ENCODE data around the gene MRS2. TPM values are rescaled to one million over a fixed set of nuclear protein-coding genes. Genes with fewer than 3 reads are reported as not detected.
"Not testable (repeated sequence)": the region's sequence is repeated elsewhere in the genome, so short reads cannot be mapped to it uniquely, and the experiment has no call there.

The MRS2 gene, protein sequence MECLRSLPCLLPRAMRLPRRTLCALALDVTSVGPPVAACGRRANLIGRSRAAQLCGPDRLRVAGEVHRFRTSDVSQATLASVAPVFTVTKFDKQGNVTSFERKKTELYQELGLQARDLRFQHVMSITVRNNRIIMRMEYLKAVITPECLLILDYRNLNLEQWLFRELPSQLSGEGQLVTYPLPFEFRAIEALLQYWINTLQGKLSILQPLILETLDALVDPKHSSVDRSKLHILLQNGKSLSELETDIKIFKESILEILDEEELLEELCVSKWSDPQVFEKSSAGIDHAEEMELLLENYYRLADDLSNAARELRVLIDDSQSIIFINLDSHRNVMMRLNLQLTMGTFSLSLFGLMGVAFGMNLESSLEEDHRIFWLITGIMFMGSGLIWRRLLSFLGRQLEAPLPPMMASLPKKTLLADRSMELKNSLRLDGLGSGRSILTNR
- 38.7 TPM for total RNA-seq
- long read RNA-seq, transcript MRS2-203 (11 exons, 3,313 nt): minor isoform, 27 of 68 reads
- long read RNA-seq, transcript MRS2-202 (10 exons, 1,740 nt): major isoform, 28 of 68 reads
- long read RNA-seq, partial matches to known transcripts: 3 of 68 reads
- long read RNA-seq, other reads (novel, unspliced or antisense): 8 of 68 reads

DNA sequence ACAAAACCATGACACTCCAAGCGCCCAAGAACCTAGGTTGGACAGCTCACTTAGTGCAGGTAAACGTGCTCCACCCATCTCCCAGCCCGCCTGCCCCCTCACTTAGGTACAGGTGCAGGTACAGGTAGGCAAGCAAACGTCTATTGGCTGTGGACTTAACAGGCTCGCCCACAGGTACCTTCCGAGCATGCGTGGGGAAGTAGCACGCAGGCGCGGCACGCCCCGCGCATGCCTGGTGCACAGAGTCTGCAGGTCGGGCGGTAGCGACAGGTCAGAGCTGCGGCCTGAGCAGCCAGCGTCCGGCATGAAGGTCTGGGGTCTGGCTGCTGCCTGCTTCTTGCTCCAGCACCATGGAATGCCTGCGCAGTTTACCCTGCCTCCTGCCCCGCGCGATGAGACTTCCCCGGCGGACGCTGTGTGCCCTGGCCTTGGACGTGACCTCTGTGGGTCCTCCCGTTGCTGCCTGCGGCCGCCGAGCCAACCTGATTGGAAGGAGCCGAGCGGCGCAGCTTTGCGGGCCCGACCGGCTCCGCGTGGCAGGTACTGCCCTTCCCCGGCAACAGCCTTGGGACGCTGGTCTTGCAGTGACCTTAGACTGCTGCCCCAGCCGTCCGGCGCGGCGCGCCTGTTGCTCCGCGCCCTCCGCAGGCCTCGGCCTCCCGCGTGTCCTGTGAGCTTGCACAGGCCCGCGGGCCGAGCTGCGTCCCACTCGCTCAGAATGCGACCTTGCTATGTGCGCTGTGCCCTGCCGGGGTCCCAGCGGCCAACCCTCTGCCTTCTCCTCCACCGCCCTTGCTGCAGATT lies at the start of gene MRS2:
Gene MRS2 (plus strand): TSS at position 240 of the 804 bp plus-strand sequence. CDS start 111 bp downstream, at position 351.
- intact Hi-C loops (cut with DNase I): no loop called here

DNA sequence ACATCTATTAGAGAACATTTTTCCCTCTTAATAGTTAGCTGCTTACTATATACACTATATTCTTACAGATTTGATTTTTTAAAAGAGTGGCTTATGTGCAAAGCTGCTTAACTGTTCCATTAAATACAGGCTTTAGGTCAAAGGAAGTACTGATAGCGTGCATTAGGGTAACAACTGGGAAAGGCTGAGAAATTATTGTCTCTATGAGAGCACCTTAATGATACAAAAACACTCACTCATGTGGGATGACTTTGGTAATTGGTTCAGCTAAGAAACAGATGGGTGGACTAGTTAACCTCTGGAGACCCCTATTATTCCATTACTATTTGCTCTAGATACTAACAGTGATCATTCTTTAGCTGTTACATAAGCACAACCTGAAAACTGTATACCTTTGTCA lies 48.9 kb upstream of the MRS2 start:
- intact Hi-C loops (cut with DNase I): no loop called here
- DNase-seq (ENCODE audit: low spot score): no peak

More for the DNA sequence above, at the start of gene MRS2:
- peak; percentile 95 for DNase-seq (ENCODE audit: low spot score)

DNA sequence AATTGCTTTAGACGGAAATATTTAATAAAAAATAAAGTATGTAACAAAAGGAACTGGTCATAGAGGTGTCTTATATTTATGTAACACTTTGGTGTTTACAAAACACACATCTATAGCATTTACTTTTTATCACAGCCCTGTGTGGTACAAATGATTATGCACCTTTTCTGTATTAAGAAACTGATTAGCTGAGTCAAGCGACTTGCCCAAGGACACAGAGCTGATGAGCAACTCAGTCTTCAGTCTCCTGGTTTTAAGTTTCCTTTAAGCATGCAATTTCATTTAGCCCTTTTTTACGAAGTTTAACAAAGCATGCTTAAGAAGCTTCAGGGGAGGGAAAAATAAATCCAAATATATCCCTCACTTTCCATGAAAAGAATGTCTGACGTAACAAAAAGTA lies 47.3 kb upstream of the MRS2 start:
- intact Hi-C loops (cut with DNase I): no loop called here
- no peak for DNase-seq (ENCODE audit: low spot score)

DNA sequence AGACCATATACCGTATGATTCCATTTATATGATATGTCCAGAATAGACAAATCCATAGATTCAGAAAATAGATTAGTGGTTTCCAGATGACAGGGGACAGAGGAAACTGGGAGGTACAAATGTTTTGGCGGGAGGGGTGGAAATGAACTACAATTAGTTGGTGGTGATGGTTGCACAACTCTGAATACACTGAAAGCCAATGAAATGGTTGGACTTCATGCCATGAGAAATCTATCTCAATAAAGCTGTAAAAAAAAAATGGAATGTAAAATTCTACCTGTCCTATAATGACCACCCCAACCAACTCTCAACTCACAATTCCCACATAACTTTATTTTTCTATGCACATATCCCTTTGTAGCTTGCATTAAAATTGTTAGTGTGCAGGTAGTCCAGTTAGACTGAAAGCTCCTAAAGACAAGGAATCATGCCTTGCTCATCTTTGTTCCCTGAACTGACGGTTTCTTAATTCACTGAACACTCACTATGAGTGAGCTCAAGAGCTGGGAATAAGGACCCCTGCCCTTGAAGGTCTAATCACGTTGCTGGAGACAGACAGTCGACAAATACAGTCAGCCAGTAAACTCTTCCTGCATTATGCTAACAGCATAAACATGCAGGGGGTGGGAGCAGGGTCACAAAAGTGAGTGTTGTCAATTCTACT lies 46.3 kb upstream of the MRS2 start:
- DNase-seq (ENCODE audit: low spot score): no peak
- intact Hi-C loops (cut with DNase I): no loop called here

DNA sequence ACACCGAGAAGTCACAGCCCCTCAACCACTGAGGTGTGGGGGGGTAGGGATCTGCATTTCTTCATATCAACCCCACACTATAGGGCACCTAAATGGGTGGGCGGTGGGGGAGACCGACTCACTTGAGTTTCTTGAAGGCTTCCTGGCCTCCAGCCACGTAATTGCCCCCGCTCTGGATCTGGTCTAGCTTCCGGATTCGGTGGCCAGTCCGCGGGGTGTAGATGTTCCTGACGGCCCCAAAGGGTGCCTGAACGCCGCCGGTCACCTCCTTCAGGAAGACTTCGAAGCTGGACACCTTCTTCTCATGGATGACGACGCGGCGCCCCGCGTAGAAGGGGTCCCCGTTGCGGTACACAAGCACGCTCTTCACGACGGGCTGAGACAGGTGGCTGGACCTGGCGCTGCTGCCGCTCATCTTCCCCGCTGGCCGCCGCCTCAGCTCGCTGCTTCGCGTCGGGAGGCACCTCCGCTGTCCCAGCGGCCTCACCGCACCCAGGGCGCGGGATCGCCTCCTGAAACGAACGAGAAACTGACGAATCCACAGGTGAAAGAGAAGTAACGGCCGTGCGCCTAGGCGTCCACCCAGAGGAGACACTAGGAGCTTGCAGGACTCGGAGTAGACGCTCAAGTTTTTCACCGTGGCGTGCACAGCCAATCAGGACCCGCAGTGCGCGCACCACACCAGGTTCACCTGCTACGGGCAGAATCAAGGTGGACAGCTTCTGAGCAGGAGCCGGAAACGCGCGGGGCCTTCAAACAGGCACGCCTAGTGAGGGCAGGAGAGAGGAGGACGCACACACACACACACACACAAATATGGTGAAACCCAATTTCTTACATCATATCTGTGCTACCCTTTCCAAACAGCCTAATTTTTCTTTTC lies 45.2 kb upstream of the MRS2 start, which contains the start of gene DCDC2:
Gene DCDC2 (minus strand): TSS at position 724 of the 883 bp plus-strand sequence. CDS start 309 bp downstream, at position 415.
- intact Hi-C loops (cut with DNase I): no loop called here
- no peak for DNase-seq (ENCODE audit: low spot score)

DNA sequence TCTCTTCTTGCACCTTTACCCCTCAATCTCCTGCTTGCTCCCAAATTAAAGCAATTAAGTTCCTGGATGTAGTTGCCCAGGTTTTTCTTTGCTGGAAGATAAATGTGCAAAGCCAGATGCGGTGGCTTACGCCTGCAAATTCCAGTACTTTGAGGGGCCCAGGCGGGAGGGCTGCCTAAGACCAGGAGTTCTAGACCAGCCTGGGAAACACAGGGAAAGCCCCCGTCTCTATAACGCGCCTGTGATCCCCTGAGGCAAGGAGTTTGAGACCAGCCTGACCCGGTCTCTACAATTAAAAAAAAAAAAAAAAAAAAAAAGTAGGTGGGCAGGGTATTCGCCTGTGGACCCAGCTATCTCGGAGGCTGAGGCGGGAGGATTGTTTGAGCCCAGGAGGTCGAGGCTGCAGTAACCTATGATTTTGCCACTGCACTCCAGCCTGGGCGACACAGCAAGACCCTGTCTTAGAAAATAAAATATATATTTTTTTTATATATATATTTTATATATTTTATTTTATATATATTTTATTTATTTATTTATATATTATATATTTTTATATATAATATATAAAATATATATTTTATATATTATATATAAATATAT lies 44.4 kb upstream of the MRS2 start:
- no peak for DNase-seq (ENCODE audit: low spot score)
- intact Hi-C loops (cut with DNase I): no loop called here

DNA sequence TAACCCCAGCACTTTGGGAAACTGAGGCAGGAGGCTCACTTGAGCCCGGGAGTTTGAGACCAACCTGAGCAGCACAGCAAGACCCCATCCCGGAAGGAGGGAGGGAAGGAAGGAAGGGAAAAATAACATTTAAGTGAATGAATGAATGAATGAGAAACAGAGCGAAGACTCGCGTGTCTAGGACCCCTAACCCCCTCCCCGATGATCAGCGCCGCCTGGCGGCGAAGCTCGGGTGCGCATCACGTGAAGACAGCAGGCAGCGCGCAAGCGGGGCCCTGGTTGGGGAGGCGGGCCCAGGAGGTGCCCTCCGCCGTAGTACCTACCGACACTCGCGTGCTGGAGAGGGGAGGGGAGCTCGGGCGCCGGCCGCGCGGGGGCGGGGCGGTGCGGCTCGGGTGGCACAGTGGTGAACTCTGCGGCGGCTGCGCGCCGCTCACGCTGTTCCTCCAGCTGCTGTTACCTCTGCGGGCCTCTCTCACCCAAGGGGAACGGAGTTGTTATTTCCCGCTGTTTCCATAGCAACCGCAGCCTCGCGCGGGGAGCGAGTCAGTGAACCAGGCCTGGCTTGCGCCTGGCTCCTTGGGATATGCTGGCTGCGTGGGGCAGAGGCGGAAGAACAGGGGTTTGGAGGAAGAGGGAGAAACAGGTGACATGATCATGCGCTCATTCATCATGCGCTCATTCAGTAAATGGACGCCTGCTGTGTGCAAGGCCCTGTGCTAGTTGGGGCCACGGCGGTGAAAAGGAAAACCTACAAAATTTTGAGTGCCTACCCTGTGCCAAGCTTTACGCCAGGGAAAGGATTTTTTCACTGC lies 42.9 kb upstream of the MRS2 start:
- DNase-seq (ENCODE audit: low spot score): peak; percentile 78
- intact Hi-C loops (cut with DNase I): no loop called here

DNA sequence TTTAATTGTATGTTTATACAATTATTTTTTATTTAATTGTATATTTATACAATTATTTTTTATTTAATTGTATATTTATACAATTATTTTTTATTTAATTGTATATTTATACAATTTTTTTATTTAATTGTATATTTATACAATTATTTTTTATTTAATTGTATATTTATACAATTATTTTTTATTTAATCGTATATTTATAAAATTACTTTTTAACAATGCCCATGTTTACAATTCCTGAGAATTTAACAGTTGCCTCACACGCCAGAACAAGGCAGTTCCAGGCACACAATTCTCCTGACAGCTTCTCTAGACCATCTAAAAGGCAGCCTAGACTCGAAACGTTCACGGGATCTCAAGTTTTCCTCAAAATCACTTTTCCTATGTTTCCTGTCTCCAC lies 40.4 kb upstream of the MRS2 start:
- DNase-seq (ENCODE audit: low spot score); intact Hi-C loops (cut with DNase I): not testable (repeated sequence)

DNA sequence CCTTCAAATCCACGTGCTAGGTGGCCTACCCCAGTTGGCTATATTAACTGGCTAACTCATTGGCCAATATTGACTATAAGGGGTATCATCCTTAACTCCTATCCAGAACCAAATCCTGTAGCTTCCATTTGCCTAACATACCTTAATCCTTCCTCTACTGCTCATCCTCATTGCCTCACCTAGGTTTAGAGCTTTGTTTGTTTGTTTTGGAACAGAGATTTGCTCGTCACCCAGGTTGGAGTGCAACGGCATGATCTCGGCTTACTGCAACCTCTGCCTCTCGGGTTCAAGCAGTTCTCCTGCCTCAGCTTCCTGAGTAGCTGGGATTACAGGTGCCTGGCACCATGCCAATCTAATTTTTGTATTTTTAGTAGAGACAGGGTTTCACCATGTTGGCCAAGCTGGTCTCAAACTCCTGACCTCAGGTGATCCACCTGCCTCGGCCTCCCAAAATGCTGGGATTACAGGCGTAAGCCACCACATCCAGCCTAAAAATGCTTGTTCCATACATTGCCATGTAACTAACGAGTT lies 37.6 kb upstream of the MRS2 start:
- intact Hi-C loops (cut with DNase I); DNase-seq (ENCODE audit: low spot score): not testable (repeated sequence)

DNA sequence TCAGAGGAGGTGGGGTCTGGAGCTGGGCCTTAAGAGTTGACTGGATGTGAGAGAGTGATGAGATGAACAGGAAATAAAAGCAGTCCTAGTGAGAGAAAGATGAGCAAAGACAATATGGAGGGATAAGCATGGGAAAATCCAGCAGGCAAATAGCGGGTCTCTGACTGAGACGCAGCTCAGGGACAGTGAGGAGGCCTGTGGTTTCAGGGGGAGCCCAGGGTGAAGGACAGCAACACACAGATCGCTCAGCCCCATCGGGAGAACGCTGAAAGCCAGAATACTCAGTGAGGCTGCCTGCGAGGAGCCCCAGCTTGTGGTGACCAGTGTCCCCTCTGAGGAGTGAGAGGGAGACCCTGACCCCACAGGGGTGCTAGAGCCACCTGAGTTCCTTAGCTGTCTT lies 28.1 kb upstream of the MRS2 start:
- DNase-seq (ENCODE audit: low spot score): no peak
- intact Hi-C loops (cut with DNase I): no loop called here

DNA sequence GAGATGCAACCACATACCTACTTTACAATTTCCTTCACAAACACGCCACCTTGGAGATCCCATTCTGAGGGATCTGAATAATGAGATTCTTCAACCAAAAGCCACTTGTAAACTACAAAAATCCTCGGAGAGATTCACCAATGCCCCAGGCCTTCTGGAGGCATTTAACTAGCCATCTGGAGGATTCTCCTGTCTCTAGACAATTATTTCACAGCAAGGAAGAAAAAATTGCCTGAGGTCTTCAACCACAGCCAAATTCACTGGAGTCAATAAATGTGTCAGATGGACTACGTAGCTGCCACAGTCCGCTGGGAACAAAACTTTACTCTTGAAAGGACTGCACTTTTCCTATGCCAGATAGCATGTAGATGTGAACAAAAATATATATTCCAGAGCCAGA lies 25.9 kb upstream of the MRS2 start:
- DNase-seq (ENCODE audit: low spot score): no peak
- intact Hi-C loops (cut with DNase I): no loop called here

DNA sequence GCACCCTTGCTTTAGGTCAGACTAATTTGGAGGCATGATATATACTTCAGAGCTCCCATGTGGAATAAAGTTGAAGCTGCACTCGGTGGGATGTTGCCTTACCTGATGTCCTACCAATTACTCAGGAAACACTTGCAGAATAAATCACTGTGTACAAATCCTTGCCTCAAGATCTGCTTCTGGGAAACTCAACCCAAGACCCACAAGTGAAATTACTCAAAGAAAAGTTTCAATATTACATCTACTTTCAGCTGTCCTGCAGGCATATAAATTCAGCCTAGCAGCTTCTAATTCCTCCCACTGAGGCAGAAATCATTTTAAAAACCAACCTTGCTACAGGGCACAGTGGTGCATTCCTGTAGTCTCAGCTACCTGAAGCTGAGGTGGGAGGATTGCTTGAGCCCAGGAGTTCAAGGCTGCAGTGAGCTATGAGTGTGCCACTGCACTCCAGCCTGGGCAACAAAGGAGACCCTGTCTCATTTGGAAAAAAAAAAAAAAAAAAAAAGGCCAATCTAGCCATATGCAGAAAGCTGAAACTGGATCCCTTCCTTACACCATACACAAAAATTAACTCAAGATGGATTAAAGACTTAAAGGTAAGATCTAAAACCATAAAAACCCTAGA lies 24.2 kb upstream of the MRS2 start:
- intact Hi-C loops (cut with DNase I): no loop called here
- DNase-seq (ENCODE audit: low spot score): no peak

DNA sequence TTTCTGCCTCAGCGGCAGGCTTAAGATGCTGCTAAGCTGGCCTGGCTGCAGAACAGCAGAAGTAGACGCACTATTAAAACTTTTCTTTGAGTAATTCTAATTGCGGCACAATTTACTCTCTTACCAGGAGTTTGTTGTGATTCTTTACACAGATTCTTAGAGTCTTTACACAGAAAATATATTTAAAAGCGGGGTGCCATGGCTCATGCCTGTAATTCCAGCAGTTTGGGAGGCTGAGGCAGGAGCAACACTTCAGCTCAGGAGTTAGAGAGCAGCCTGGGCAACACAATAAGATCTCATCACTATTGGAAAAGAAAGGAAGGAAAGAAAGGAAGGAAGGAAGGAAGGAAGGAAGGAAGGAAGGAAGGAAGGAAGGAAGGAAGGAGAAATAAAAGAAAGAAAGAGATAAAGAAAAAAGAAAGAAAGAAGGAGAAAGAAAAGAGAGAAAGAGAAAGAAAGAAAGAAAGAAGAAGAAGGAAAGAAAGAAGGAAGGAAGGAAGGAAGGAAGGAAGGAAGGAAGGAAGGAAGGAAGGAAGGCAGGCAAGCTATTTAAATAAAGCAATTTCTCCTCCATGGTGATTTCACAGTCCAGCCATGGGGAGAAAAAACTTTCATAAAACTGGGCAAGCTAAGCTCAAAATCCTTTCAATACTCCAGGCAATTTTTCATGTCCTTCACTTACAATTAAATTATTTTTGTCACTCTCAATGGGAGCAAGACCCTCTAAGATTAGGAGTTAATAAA lies 21.1 kb upstream of the MRS2 start:
- intact Hi-C loops (cut with DNase I): no loop called here
- no peak for DNase-seq (ENCODE audit: low spot score)

DNA sequence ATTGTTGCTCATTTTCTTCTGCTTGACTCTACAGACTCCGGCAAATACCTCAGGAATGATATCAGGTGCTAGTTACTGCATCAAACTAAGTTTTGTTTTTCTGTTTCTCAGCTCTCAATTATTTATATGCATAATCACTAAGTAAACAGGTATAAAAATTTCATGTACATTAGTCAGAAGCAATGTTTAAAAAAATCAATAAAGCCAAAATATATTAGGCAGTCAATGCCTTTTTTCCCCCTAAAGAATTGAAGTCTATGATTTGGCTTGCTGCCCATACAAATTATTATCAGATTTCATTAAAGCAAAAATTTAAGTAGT lies 20.6 kb upstream of the MRS2 start:
- DNase-seq (ENCODE audit: low spot score): no peak
- intact Hi-C loops (cut with DNase I): no loop called here

DNA sequence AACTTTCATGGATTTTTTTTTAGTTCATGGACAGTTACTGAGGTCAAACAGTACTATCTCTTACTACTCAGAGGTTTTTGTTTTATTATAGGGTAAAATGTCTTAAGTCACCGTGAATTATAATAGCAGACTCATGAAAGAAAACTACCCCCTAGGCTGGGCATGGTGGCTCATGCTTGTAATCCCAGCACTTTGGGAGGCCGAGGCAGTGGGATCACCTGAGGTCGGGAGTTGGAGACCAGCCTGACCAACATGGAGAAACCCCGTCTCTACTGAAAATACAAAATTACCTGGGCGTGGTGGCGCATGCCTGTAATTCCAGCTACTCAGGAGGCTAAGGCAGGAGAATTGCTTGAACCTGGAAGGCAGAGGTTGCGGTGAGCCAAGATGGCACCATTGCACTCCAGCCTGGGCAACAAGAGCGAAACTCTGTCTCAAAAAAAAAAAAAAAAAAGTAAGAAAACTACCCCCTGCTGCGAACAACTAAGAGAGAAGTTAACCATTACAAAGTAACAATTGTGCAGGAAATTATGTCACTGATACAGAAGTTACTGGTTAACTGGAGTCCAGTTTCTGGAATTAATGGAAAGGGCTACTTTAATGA lies 19.7 kb upstream of the MRS2 start:
- intact Hi-C loops (cut with DNase I); DNase-seq (ENCODE audit: low spot score): not testable (repeated sequence)

All from cardiac septum (tissue), 1 donor.